K562 (cell line): Measurements from ENCODE around the gene EGFL7. TPM values are rescaled to one million over a fixed set of nuclear protein-coding genes. Genes with fewer than 3 reads are reported as not detected.

Experiments
- ATAC-seq: fragments of 200-7000 bp; cut with Tn5 transposase; 3 replicates; pipeline ENCODE4 v1.9.1; 2020; ENCODE audit warnings: moderate library complexity
- BruUV-seq: library from RNA; stranded (reverse); fragments of 400-500 nt; replicated peaks from 2 replicates; lab custom pipeline; 2021; lab: Mats Ljungman, UMichigan
- CTCF ChIA-PET: fragments of 300-600 bp; formaldehyde crosslinking; extraction: SDS; loops from one replicate; lab custom pipeline; 2021; ENCODE audit warnings: low intra/inter-chr PET ratio; lab: Yijun Ruan, JAX
- POLR2A ChIA-PET: fragments of 300-600, 350-650 bp; sonication (Branson Sonifier 250); formaldehyde crosslinking; extraction: SDS; loops from one replicate; lab custom pipeline; 2021; ENCODE audit warnings: antibody characterized with exemption, inconsistent platforms; lab: Yijun Ruan, JAX
- DNase-seq, 4 experiments: peaks; one replicate each; pipeline versions ENCODE4 v3.0.0 to v3.0.0-alpha.2; 2011 to 2018; ENCODE audit warnings: low spot score in 3 of 4, mixed read lengths in 3 of 4; ENCODE audit errors: extremely low read depth in 1 of 4
- FAIRE-seq: peaks from 2 replicates; lab custom pipeline; 2011; peaks lifted over from hg19 to GRCh38; lab: Jason Lieb, UNC
- H2AFZ ChIP-seq: 2 replicates; pipeline ENCODE4 v1.6.0; 2011; ENCODE audit warnings: low read depth, low read length, control low read depth, inconsistent platforms
- H3K27ac ChIP-seq: fragments of 200-600 bp; 3 replicates; pipeline ENCODE4 v1.8.0; 2011; ENCODE audit warnings: low read depth, mild to moderate bottlenecking, control low read depth, inconsistent platforms, low read length, moderate library complexity, mixed read lengths; ENCODE audit errors: extremely low read depth
- H3K27me3 ChIP-seq, 2 experiments: fragments of 300-600 bp in 1 of 2; 2 replicates in 1 of 2; 3 replicates in 1 of 2; pipeline versions ENCODE4 v1.6.0 to v1.8.0; 2011; ENCODE audit warnings: inconsistent platforms in 2 of 2, low read length in 2 of 2, mild to moderate bottlenecking in 1 of 2, mixed read lengths in 1 of 2, moderate library complexity in 1 of 2; ENCODE audit not compliant: control insufficient read depth in 2 of 2, insufficient read depth in 2 of 2
- H3K36me3 ChIP-seq: fragments of 300-600 bp; 3 replicates; pipeline ENCODE4 v1.8.0; 2011; ENCODE audit warnings: mild to moderate bottlenecking, low read length, inconsistent platforms; ENCODE audit not compliant: control insufficient read depth, insufficient read depth
- H3K4me1 ChIP-seq, 2 experiments: fragments of 200-600 bp in 1 of 2; replicated peaks in 1 of 2; 2 replicates in 1 of 2; 3 replicates in 1 of 2; pipeline versions ENCODE4 v1.5.1 to v1.8.0; 2011; ENCODE audit warnings: inconsistent platforms in 2 of 2, low read length in 2 of 2, mild to moderate bottlenecking in 1 of 2, mixed read lengths in 1 of 2, moderate library complexity in 1 of 2; ENCODE audit not compliant: control insufficient read depth in 2 of 2, insufficient read depth in 2 of 2
- H3K4me2 ChIP-seq: 2 replicates; pipeline ENCODE4 v1.6.1; 2011; ENCODE audit warnings: low read length, control low read depth, inconsistent platforms, mixed read lengths; ENCODE audit not compliant: insufficient read depth
- H3K4me3 ChIP-seq: fragments of 200-600 bp; sonication (generic), shearing (Covaris generic); 2 replicates; pipeline ENCODE4 v1.5.1; 2016; ENCODE audit warnings: control low read depth, inconsistent platforms
- H3K79me2 ChIP-seq: fragments of 200-600 bp; 3 replicates; pipeline ENCODE4 v1.8.0; 2011; ENCODE audit warnings: low read length, inconsistent platforms; ENCODE audit not compliant: control insufficient read depth, insufficient read depth
- H3K9ac ChIP-seq, 2 experiments: 2 replicates each; pipeline versions ENCODE4 v1.6.0 to v1.6.1; 2011; ENCODE audit warnings: low read depth in 2 of 2, low read length in 2 of 2, control low read depth in 1 of 2, inconsistent platforms in 1 of 2, mild to moderate bottlenecking in 1 of 2, mixed read lengths in 1 of 2; ENCODE audit not compliant: insufficient read depth in 1 of 2
- H3K9me1 ChIP-seq: one replicate; pipeline ENCODE4 v1.6.0; 2011; ENCODE audit warnings: inconsistent platforms, mild to moderate bottlenecking, low read length, moderate library complexity; ENCODE audit not compliant: control insufficient read depth, insufficient read depth
- H3K9me3 ChIP-seq: replicated peaks from 2 replicates; pipeline ENCODE4 v1.5.1; 2011; ENCODE audit warnings: low read depth, low read length, inconsistent platforms; ENCODE audit not compliant: control insufficient read depth, insufficient read depth
- H4K20me1 ChIP-seq: replicated peaks from 2 replicates; pipeline ENCODE4 v1.6.1; 2011; ENCODE audit warnings: low read length, inconsistent platforms, mixed read lengths; ENCODE audit not compliant: control insufficient read depth, insufficient read depth
- DIDO1 ChIP-seq: fragments of 450-650 bp; IDR thresholded peaks from 2 replicates; pipeline ENCODE4 v1.6.1; 2016; ENCODE audit warnings: low read depth, missing biosample characterization, missing genetic modification characterization
- DNMT1 ChIP-seq: fragments of 450-650 bp; IDR thresholded peaks from 2 replicates; pipeline ENCODE4 v1.6.1; 2016; ENCODE audit warnings: antibody characterized with exemption, mild to moderate bottlenecking
- FOS ChIP-seq: IDR thresholded peaks from 3 replicates; pipeline ENCODE4 v1.6.1; 2011; ENCODE audit not compliant: insufficient read length; ENCODE audit errors: extremely low read depth
- FOSL1 ChIP-seq: fragments of 200-800 bp; sonication (Bioruptor generic); conservative IDR thresholded peaks from 2 replicates; pipeline ENCODE4 v1.6.1; 2016; ENCODE audit warnings: missing genetic modification characterization, missing compliant biosample characterization
- RBM34 ChIP-seq: fragments of 200-400 bp; formaldehyde crosslinking; IDR thresholded peaks from 2 replicates; pipeline ENCODE4 v1.6.1; 2018; ENCODE audit warnings: low read length, borderline replicate concordance; ENCODE audit not compliant: insufficient read depth
- RUNX1 ChIP-seq: sonication (generic); IDR thresholded peaks from 2 replicates; pipeline ENCODE4 v1.6.1; 2016; ENCODE audit warnings: antibody characterized with exemption, low read depth
- SNIP1 ChIP-seq: fragments of 450-650 bp; IDR thresholded peaks from 2 replicates; pipeline ENCODE4 v1.7.1; 2017; ENCODE audit warnings: low read depth, mild to moderate bottlenecking
- ZNF407 ChIP-seq: fragments of 450-650 bp; IDR thresholded peaks from 2 replicates; pipeline ENCODE4 v1.6.1; 2016; ENCODE audit warnings: low read depth
- ZNF609 ChIP-seq: sonication (generic); formaldehyde crosslinking; IDR thresholded peaks from 2 replicates; pipeline ENCODE4 v1.8.1; 2023; ENCODE audit warnings: missing genetic modification reagents, mild to moderate bottlenecking, borderline replicate concordance
- WGBS: fragments of 100-300 bp; shearing (Covaris generic); methylation state at CpG from one replicate; pipeline ENCODE4 v1.1.6; 2016; ENCODE audit warnings: low coverage, mixed read lengths; ENCODE audit not compliant: insufficient coverage; ENCODE audit errors: missing lambda C conversion rate; 5-methylcytosine and 5-hydroxymethylcytosine counted together
- in situ Hi-C: fragments of 300-500 bp; cut with MboI; formaldehyde crosslinking; loops from 4 replicates; pipeline ENCODE4 v1.15.0; 2018; ENCODE audit warnings: inconsistent platforms, mixed read lengths
- intact Hi-C: fragments of 100-400 bp; cut with micrococcal nuclease; formaldehyde crosslinking; loops from 2 replicates; pipeline ENCODE4 v1.14.2; 2022
- polyA plus RNA-seq, 8 experiments: library from polyadenylated mRNA; depleted of rRNA in 4 of 8; stranded (reverse) in 5 of 8; unstranded in 3 of 8; fragments of >200 nt; fragmentation: Nextera tagmentation in 2 of 8; fragmentation: Illumina TruSeq in 1 of 8; extraction: Ambion mirVana in 2 of 8; extraction: Trizol in 1 of 8; gene quantifications; 2 replicates each; pipeline versions ENCODE4 v1.2.1 to v1.2.3, GENCODE V29; 2011 to 2014; ENCODE audit warnings: inconsistent platforms in 1 of 8, missing spikeins in 1 of 8
- total RNA-seq, 7 experiments: library from RNA; depleted of rRNA in 6 of 7; stranded (reverse); fragments of >200 nt in 6 of 7; fragmentation: Illumina TruSeq in 2 of 7; extraction: Trizol in 2 of 7; gene quantifications; 2 replicates each; pipeline versions ENCODE4 v1.2.1 to v1.2.3, GENCODE V29; 2011 to 2021; ENCODE audit warnings: low replicate concordance in 1 of 7

Gene EGFL7
- total and polyA plus RNA-seq, 9 of the 15 experiments (the other 6 are each of a cell fraction or from before 2014, with no cell fraction given): 1.5 to 286 (median 55.5) TPM

DNA sequence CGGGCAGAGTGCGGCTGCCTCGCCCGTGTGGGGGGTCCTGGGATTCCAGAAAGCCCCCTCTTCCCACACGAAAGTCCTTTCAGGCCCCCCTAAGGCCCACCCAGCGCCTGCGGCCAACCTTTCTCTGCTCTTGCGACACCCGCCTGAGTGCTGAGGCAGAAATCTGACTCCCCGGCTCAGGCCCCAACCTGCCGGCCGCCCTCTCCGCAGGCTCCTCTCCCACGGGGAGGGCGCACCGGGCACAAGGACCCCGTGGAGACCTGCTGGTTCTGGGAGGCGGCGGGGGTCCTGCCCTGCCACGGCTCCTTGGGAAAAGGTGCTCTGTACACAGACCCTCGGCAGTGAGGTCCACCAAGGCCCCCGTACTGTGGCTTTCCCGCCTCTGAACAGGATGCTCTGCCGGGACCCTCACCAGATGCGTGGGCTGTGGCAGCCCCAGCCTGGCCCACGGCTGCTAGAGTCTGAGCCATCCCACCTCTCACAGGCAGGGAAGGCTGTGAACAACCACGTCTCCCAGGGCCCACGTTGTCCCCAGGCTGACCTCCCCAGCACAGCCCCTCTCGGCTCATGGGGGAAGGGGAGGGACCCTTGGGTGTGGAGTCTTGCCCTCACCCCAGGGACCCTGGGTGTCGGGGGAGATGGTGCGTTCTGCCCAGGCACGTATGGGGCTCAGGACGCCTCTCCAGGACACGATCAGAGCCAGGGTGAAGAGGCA lies 41.5 kb upstream of the EGFL7 start:
- intact Hi-C loops (loop anchor here (10.0 kb wide), 1 partner anchor 76 kb away; the partner anchor contains the start of gene NOTCH1), in situ Hi-C loops (no loop called here)
- no TSS peak for BruUV-seq
- CTCF ChIA-PET: no interaction called here
- 16% methylated on average over 27 of the region's 34 CpGs for WGBS
- Histone ChIP-seq H3K4me1 (peaks cover 4 to 87% of the 10 kb centered on the region in 2 experiments; a peak in 3 of 5 replicates), H3K4me2 (no peak overlapping the region), H4K20me1 (peaks cover 10% of the 10 kb centered on the region; the same call in 1 of the 2 replicates), H3K9ac (no peak overlapping the region), H3K9me3 (no peaks in the 10 kb centered on the region), H3K27ac (no peak overlapping the region), H3K79me2 (no peaks in the 10 kb centered on the region), H2AFZ (no peak overlapping the region), H3K27me3 (peaks cover 0 to 4% of the 10 kb centered on the region in 2 experiments; a peak in 1 of 5 replicates), H3K4me3 (no peak overlapping the region), H3K9me1 (no peaks in the 10 kb centered on the region), H3K36me3 (no peaks in the 10 kb centered on the region)
- FAIRE-seq: no peak
- POLR2A ChIA-PET: no interaction called here
- no peak for ATAC-seq
- no peak for DNase-seq
- TF ChIP-seq ZNF609 (no peak), FOSL1 (tag) (no peak), FOS (no peak), RBM34 (no peak), RUNX1 (no peak), SNIP1 (no peak), DIDO1 (no peak), DNMT1 (no peak), ZNF407 (no peak)
